GM12878 (cell line): Measurements from ENCODE around the gene AGAP1. TPM values are rescaled to one million over a fixed set of nuclear protein-coding genes. Genes with fewer than 3 reads are reported as not detected.

ENCODE experiments used
- ATAC-seq: fragments of 200-7000 bp; cut with Tn5 transposase; 3 replicates; pipeline ENCODE4 v1.9.1; 2020; ENCODE audit warnings: mild to moderate bottlenecking, moderate library complexity
- BruUV-seq: library from RNA; stranded (reverse); fragments of 400-500 nt; replicated peaks from 2 replicates; lab custom pipeline; 2021; lab: Mats Ljungman, UMichigan
- CTCF ChIA-PET: fragments of 300-600 bp; sonication (Branson Sonifier 250); formaldehyde crosslinking; extraction: SDS; loops from one replicate; lab custom pipeline; 2021; ENCODE audit warnings: inconsistent platforms; lab: Yijun Ruan, JAX
- POLR2A ChIA-PET: fragments of 350-600 bp; formaldehyde crosslinking; extraction: SDS; loops from one replicate; lab custom pipeline; 2021; ENCODE audit warnings: inconsistent platforms; lab: Charles Lee
- RAD21 ChIA-PET: fragments of 300-600 bp; sonication (Branson Sonifier 250); formaldehyde crosslinking; loops from one replicate; lab custom pipeline; 2023; ENCODE audit warnings: antibody characterized with exemption; ENCODE audit not compliant: unreplicated experiment; lab: Charles Lee
- SMC1A ChIA-PET: fragments of 300-600 bp; sonication (Branson Sonifier 250); formaldehyde crosslinking; loops from one replicate; lab custom pipeline; 2023; ENCODE audit not compliant: unreplicated experiment, uncharacterized antibody; lab: Charles Lee
- DNase-seq: peaks from one replicate; pipeline ENCODE4 v3.0.0-alpha.2; 2011; ENCODE audit warnings: low read depth, low spot score
- FAIRE-seq: peaks from 3 replicates; lab custom pipeline; 2011; peaks lifted over from hg19 to GRCh38; lab: Jason Lieb, UNC
- H2AFZ ChIP-seq: 2 replicates; pipeline ENCODE4 v1.6.0; 2011; ENCODE audit warnings: low read depth, low read length, control low read depth; ENCODE audit not compliant: control insufficient read depth
- H3K27ac ChIP-seq: 2 replicates; pipeline ENCODE4 v1.5.1; 2011; ENCODE audit warnings: control low read depth; ENCODE audit not compliant: control insufficient read depth, insufficient read depth
- H3K27me3 ChIP-seq, 2 experiments: replicated peaks in 1 of 2; 2 replicates each; pipeline versions ENCODE4 v1.6.0 to v1.6.1; 2011; ENCODE audit warnings: low read length in 1 of 2; ENCODE audit not compliant: control insufficient read depth in 2 of 2, insufficient read depth in 2 of 2
- H3K36me3 ChIP-seq, 2 experiments: 2 replicates each; pipeline ENCODE4 v1.5.1; 2011; ENCODE audit warnings: low read length in 1 of 2; ENCODE audit not compliant: control insufficient read depth in 2 of 2, insufficient read depth in 2 of 2
- H3K4me1 ChIP-seq: 2 replicates; pipeline ENCODE4 v1.6.1; 2011; ENCODE audit warnings: mild to moderate bottlenecking, low read length, moderate library complexity, mixed read lengths; ENCODE audit not compliant: control insufficient read depth, insufficient read depth
- H3K4me2 ChIP-seq: 2 replicates; pipeline ENCODE4 v1.6.0; 2011; ENCODE audit warnings: control low read depth; ENCODE audit not compliant: control insufficient read depth, insufficient read depth
- H3K4me3 ChIP-seq: fragments of 200-600 bp; sonication (generic); 2 replicates; pipeline ENCODE4 v1.5.1; 2016
- H3K79me2 ChIP-seq: 2 replicates; pipeline ENCODE4 v1.6.0; 2011; ENCODE audit warnings: low read length; ENCODE audit not compliant: control insufficient read depth, insufficient read depth
- H3K9ac ChIP-seq: 2 replicates; pipeline ENCODE4 v1.8.0; 2011; ENCODE audit warnings: low read length, control low read depth, mixed read lengths; ENCODE audit not compliant: control insufficient read depth, insufficient read depth
- H3K9me3 ChIP-seq: replicated peaks from 3 replicates; pipeline ENCODE4 v1.5.1; 2011; ENCODE audit warnings: mild to moderate bottlenecking, low read length; ENCODE audit not compliant: control insufficient read depth, insufficient read depth
- H4K20me1 ChIP-seq: 2 replicates; pipeline ENCODE4 v1.6.0; 2011; ENCODE audit not compliant: control insufficient read depth, insufficient read depth
- CREM ChIP-seq: IDR thresholded peaks from 2 replicates; pipeline ENCODE4 v1.6.1; 2014; ENCODE audit warnings: antibody characterized with exemption, low read depth
- CUX1 ChIP-seq: IDR thresholded peaks from 2 replicates; pipeline ENCODE4 v1.6.1; 2012; ENCODE audit warnings: improper control_type of control experiment, low read depth, low read length; ENCODE audit not compliant: insufficient replicate concordance
- E4F1 ChIP-seq: fragments of 450-650 bp; IDR thresholded peaks from 2 replicates; pipeline ENCODE4 v1.6.1; 2018; ENCODE audit warnings: borderline replicate concordance, mild to moderate bottlenecking; ENCODE audit not compliant: partially characterized antibody
- HDAC2 ChIP-seq: fragments of 200-600 bp; sonication (generic); IDR thresholded peaks from 2 replicates; pipeline ENCODE4 v1.6.1; 2017
- IRF3 ChIP-seq: fragments of 450-650 bp; IDR thresholded peaks from 2 replicates; pipeline ENCODE4 v1.6.1; 2014; ENCODE audit warnings: mild to moderate bottlenecking
- MEF2B ChIP-seq: fragments of 450-650 bp; IDR thresholded peaks from 2 replicates; pipeline ENCODE4 v1.6.1; 2018; ENCODE audit warnings: mild to moderate bottlenecking, moderate library complexity; ENCODE audit not compliant: partially characterized antibody, poor library complexity, severe bottlenecking
- MXI1 ChIP-seq: fragments of 150-350 bp; IDR thresholded peaks from 2 replicates; pipeline ENCODE4 v1.6.1; 2011; ENCODE audit warnings: low read depth, mild to moderate bottlenecking, inconsistent platforms, low read length, improper control_type of control experiment
- NRF1 ChIP-seq: conservative IDR thresholded peaks from 2 replicates; pipeline ENCODE4 v1.6.1; 2011; ENCODE audit warnings: mild to moderate bottlenecking, low read depth, low read length, improper control_type of control experiment
- POLR2AphosphoS5 ChIP-seq: IDR thresholded peaks from 2 replicates; pipeline ENCODE4 v1.6.1; 2011; ENCODE audit warnings: mild to moderate bottlenecking, low read length, inconsistent platforms
- RAD51 ChIP-seq: fragments of 450-650 bp; IDR thresholded peaks from 2 replicates; pipeline ENCODE4 v1.6.1; 2016; ENCODE audit warnings: moderate library complexity, mild to moderate bottlenecking, inconsistent platforms
- SIX5 ChIP-seq: IDR thresholded peaks from 2 replicates; pipeline ENCODE4 v1.6.1; 2011; ENCODE audit warnings: mild to moderate bottlenecking, low read depth, low read length, moderate library complexity; ENCODE audit not compliant: severe bottlenecking
- YY1 ChIP-seq: IDR thresholded peaks from 2 replicates; pipeline ENCODE4 v1.6.1; 2011; ENCODE audit warnings: low read depth, mild to moderate bottlenecking, low read length
- ZNF217 ChIP-seq: fragments of 450-650 bp; IDR thresholded peaks from 2 replicates; pipeline ENCODE4 v1.6.1; 2017; ENCODE audit warnings: antibody characterized with exemption, mild to moderate bottlenecking
- WGBS: methylation state at CpG from one replicate; pipeline ENCODE4 v1.1.6; 2016; ENCODE audit warnings: low lambda C conversion rate; ENCODE audit not compliant: insufficient replicate concordance, insufficient coverage; ENCODE audit errors: missing lambda C conversion rate; 5-methylcytosine and 5-hydroxymethylcytosine counted together
- in situ Hi-C: fragments of 300-500 bp; cut with MboI; formaldehyde crosslinking; loops from 9 replicates; pipeline ENCODE4 v1.14.3; 2018; ENCODE audit warnings: mixed read lengths
- intact Hi-C: fragments of 100-400 bp; cut with micrococcal nuclease; formaldehyde crosslinking; loops from one replicate; pipeline ENCODE4 v1.14.2; 2022; ENCODE audit not compliant: unreplicated experiment
- polyA plus RNA-seq, 11 experiments: library from polyadenylated mRNA; depleted of rRNA in 4 of 11; unstranded in 6 of 11; stranded (reverse) in 5 of 11; fragments of >200 nt; fragmentation: Nextera tagmentation in 4 of 11; fragmentation: Illumina TruSeq in 1 of 11; extraction: Ambion mirVana in 4 of 11; extraction: Trizol in 1 of 11; gene quantifications; 1 replicate in 1 of 11; 2 replicates in 10 of 11; pipeline versions ENCODE4 v1.2.1 to v1.2.3, GENCODE V29; 2011 to 2016; ENCODE audit warnings: inconsistent platforms in 2 of 11, missing spikeins in 2 of 11, low read depth in 1 of 11
- total RNA-seq, 4 experiments: library from RNA; depleted of rRNA in 3 of 4; stranded (reverse); fragments of >200 nt in 3 of 4; fragmentation: Illumina TruSeq in 1 of 4; extraction: Trizol in 1 of 4; gene quantifications; 2 replicates each; pipeline versions ENCODE4 v1.2.1 to v1.2.3, GENCODE V29; 2013 to 2021

The AGAP1 gene
- total and polyA plus RNA-seq, 10 of the 15 experiments (the other 5 are each of a cell fraction or from before 2014, with no cell fraction given): 0.05 to 0.15 (median 0.06) TPM; not detected in 7

GRCh38 chr2:235757212-235757611, 263.4 kb downstream of the AGAP1 start:
- in situ Hi-C loops (no loop called here), intact Hi-C loops (no loop called here)
- DNase-seq: no peak
- CTCF ChIA-PET: interaction anchor here (3.4 kb wide), 1 partner anchor 9 kb away, joined by 14 read pairs; no protein-coding TSS in a partner anchor
- Histone ChIP-seq H3K27ac (no peak overlapping the region), H3K79me2 (no peaks in the 10 kb centered on the region), H3K9ac (no peak overlapping the region), H4K20me1 (no peaks in the 10 kb centered on the region; the same call in 1 of the 2 replicates), H3K4me1 (no peaks in the 10 kb centered on the region), H3K4me2 (no peak overlapping the region), H3K27me3 (peaks cover 0 to 2% of the 10 kb centered on the region in 2 experiments; a peak in 2 of 4 replicates), H3K36me3 (no peaks in the 10 kb centered on the region), H2AFZ (no peak overlapping the region), H3K4me3 (no peak overlapping the region), H3K9me3 (no peaks in the 10 kb centered on the region)
- FAIRE-seq: no peak
- ATAC-seq: no peak
- SMC1A ChIA-PET: no interaction called here
- BruUV-seq: no TSS peak
- RAD21 ChIA-PET: no interaction called here
- POLR2A ChIA-PET: no interaction called here
- WGBS: 40% methylated on average over 6 of the region's 6 CpGs
- TF ChIP-seq SIX5 (no peak), POLR2AphosphoS5 (no peak), MEF2B (no peak), MXI1 (no peak), ZNF217 (no peak), HDAC2 (no peak), YY1 (no peak), RAD51 (no peak), E4F1 (no peak), IRF3 (no peak), NRF1 (no peak), CUX1 (no peak), CREM (no peak)
